MCF 10A (cell line): ENCODE measurements around the gene ABCB10. TPM values are rescaled to one million over a fixed set of nuclear protein-coding genes. Genes with fewer than 3 reads are reported as not detected.

ENCODE experiments used
- BruUV-seq: library from RNA; stranded (reverse); fragments of 400-500 nt; replicated peaks from 2 replicates; lab custom pipeline; 2021; lab: Mats Ljungman, UMichigan
- CTCF ChIA-PET: fragments of 300-600 bp; sonication (Branson Sonifier 250); formaldehyde crosslinking; extraction: SDS; loops from one replicate; lab custom pipeline; 2021; ENCODE audit warnings: antibody characterized with exemption, inconsistent platforms; lab: Yijun Ruan, JAX
- POLR2A ChIA-PET: fragments of 300-600, 350-650 bp; sonication (Branson Sonifier 250); formaldehyde crosslinking; extraction: SDS; loops from one replicate; lab custom pipeline; 2020; ENCODE audit warnings: antibody characterized with exemption, inconsistent platforms; lab: Yijun Ruan, JAX
- DNase-seq: peaks from one replicate; pipeline ENCODE4 v3.0.0-alpha.2; 2018; ENCODE audit not compliant: unreplicated experiment
- H3K27ac Mint-ChIP-seq: one replicate; pipeline ENCODE4 v1.8.0; 2022; ENCODE audit warnings: mild to moderate bottlenecking, low read depth, mixed read lengths; ENCODE audit not compliant: unreplicated experiment
- H3K27me3 Mint-ChIP-seq: one replicate; pipeline ENCODE4 v1.8.0; 2022; ENCODE audit warnings: mixed read lengths; ENCODE audit not compliant: insufficient read depth, unreplicated experiment
- H3K36me3 Mint-ChIP-seq: one replicate; pipeline ENCODE4 v1.8.0; 2022; ENCODE audit warnings: mild to moderate bottlenecking, moderate library complexity, mixed read lengths; ENCODE audit not compliant: insufficient read depth, unreplicated experiment
- H3K4me1 Mint-ChIP-seq: one replicate; pipeline ENCODE4 v1.8.0; 2022; ENCODE audit warnings: mixed read lengths; ENCODE audit not compliant: insufficient read depth, unreplicated experiment
- H3K4me3 Mint-ChIP-seq: one replicate; pipeline ENCODE4 v1.8.0; 2022; ENCODE audit warnings: mild to moderate bottlenecking, moderate library complexity, mixed read lengths; ENCODE audit not compliant: unreplicated experiment
- H3K9me3 Mint-ChIP-seq: one replicate; pipeline ENCODE4 v1.8.0; 2022; ENCODE audit warnings: mixed read lengths; ENCODE audit not compliant: unreplicated experiment
- intact Hi-C: fragments of 100-400 bp; cut with micrococcal nuclease; formaldehyde crosslinking; loops from 2 replicates; pipeline ENCODE4 v1.14.1; 2022
- total RNA-seq: library from RNA; stranded (reverse); gene quantifications from 2 replicates; pipeline ENCODE4 v1.2.3, GENCODE V29; 2022
- TF ChIP-seq, protein P1 (sequence below): fragments of 200-600 bp; IDR thresholded peaks from one replicate; pipeline ENCODE4 v1.8.0; 2022; ENCODE audit warnings: antibody characterized with exemption, mild to moderate bottlenecking; ENCODE audit not compliant: unreplicated experiment

The ABCB10 gene
- total RNA-seq, 1 experiment from 2014 or later: 34.8 TPM

- intact Hi-C loops: loop anchor here (1.0 to 5.0 kb wide), 4 partner anchors 210 to 818 kb away; partner anchors contain the start of gene RAB4A
- BruUV-seq: no TSS peak
- DNase-seq: no peak
- Mint-ChIP-seq H3K27me3 (no peaks in the 10 kb centered on the region), H3K4me3 (no peak overlapping the region), H3K4me1 (no peaks in the 10 kb centered on the region), H3K36me3 (peaks cover 88% of the 10 kb centered on the region), H3K27ac (no peak overlapping the region), H3K9me3 (no peaks in the 10 kb centered on the region)
- POLR2A ChIA-PET: interaction anchor here (0.6 to 3.2 kb wide), 7 partner anchors 14 to 227 kb away, joined by 4 to 20 read pairs (median 6); partner anchors contain the start of gene NUP133
- TF ChIP-seq, protein P1, sequence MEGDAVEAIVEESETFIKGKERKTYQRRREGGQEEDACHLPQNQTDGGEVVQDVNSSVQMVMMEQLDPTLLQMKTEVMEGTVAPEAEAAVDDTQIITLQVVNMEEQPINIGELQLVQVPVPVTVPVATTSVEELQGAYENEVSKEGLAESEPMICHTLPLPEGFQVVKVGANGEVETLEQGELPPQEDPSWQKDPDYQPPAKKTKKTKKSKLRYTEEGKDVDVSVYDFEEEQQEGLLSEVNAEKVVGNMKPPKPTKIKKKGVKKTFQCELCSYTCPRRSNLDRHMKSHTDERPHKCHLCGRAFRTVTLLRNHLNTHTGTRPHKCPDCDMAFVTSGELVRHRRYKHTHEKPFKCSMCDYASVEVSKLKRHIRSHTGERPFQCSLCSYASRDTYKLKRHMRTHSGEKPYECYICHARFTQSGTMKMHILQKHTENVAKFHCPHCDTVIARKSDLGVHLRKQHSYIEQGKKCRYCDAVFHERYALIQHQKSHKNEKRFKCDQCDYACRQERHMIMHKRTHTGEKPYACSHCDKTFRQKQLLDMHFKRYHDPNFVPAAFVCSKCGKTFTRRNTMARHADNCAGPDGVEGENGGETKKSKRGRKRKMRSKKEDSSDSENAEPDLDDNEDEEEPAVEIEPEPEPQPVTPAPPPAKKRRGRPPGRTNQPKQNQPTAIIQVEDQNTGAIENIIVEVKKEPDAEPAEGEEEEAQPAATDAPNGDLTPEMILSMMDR: no peak
- CTCF ChIA-PET: interaction anchor here (0.6 to 8.8 kb wide), 43 partner anchors 9 to 1422 kb away, joined by 3 to 200 read pairs (median 5); partner anchors contain the start of gene NUP133
Measured at GRCh38 chr1:229482511-229482910, 76.0 kb downstream of the ABCB10 start.

- TF ChIP-seq, protein P1: no peak
- Mint-ChIP-seq H3K9me3 (no peaks in the 10 kb centered on the region), H3K4me1 (no peaks in the 10 kb centered on the region), H3K27me3 (no peaks in the 10 kb centered on the region), H3K4me3 (no peak overlapping the region), H3K27ac (peak overlapping the region; percentile 0), H3K36me3 (peaks cover 88% of the 10 kb centered on the region)
- ChIA-PET CTCF (interaction anchor here (0.5 to 8.8 kb wide), 21 partner anchors 9 to 829 kb away, joined by 3 to 200 read pairs (median 5); no protein-coding TSS in a partner anchor), POLR2A (interaction anchor here (0.7 to 1.9 kb wide), 3 partner anchors 15 to 218 kb away, joined by 3 to 5 read pairs (median 4); partner anchors contain the start of gene RAB4A)
- DNase-seq: no peak
- intact Hi-C loops: loop anchor here (5.0 kb wide), 1 partner anchor 208 kb away; the partner anchor contains the start of gene RAB4A
- no TSS peak for BruUV-seq
Measured at GRCh38 chr1:229480495-229480894, 78.0 kb downstream of the ABCB10 start.

- no TSS peak for BruUV-seq
- ChIA-PET CTCF (interaction anchor here (0.5 to 8.8 kb wide), 17 partner anchors 9 to 815 kb away, joined by 3 to 200 read pairs (median 4); no protein-coding TSS in a partner anchor), POLR2A (interaction anchor here (0.7 to 0.8 kb wide), 3 partner anchors 16 to 209 kb away, joined by 3 to 4 read pairs (median 3); partner anchors contain the start of gene RAB4A)
Measured at GRCh38 chr1:229479660-229480399, 78.7 kb downstream of the ABCB10 start.

More at GRCh38 chr1:229479660-229480399, 78.7 kb downstream of the ABCB10 start:
- DNase-seq: no peak
- Mint-ChIP-seq H3K36me3 (peaks cover 88% of the 10 kb centered on the region), H3K4me1 (no peaks in the 10 kb centered on the region), H3K27me3 (no peaks in the 10 kb centered on the region), H3K9me3 (no peaks in the 10 kb centered on the region), H3K4me3 (no peak overlapping the region), H3K27ac (peak overlapping the region; percentile 0)
- TF ChIP-seq, protein P1: no peak
- intact Hi-C loops: loop anchor here (5.0 kb wide), 1 partner anchor 208 kb away; the partner anchor contains the start of gene RAB4A
